GM20000 (cell line): ENCODE results near the gene PITPNC1.

Source experiments
- DNase-seq: peaks from one replicate; pipeline ENCODE4 v3.0.0; 2012; ENCODE audit warnings: low spot score
- TF ChIP-seq, protein P1 (sequence below): IDR thresholded peaks from 2 replicates; pipeline ENCODE4 v1.5.1; 2012; ENCODE audit warnings: mild to moderate bottlenecking, control low read depth; ENCODE audit errors: extremely low read depth, missing control alignments

PITPNC1 gene

DNA sequence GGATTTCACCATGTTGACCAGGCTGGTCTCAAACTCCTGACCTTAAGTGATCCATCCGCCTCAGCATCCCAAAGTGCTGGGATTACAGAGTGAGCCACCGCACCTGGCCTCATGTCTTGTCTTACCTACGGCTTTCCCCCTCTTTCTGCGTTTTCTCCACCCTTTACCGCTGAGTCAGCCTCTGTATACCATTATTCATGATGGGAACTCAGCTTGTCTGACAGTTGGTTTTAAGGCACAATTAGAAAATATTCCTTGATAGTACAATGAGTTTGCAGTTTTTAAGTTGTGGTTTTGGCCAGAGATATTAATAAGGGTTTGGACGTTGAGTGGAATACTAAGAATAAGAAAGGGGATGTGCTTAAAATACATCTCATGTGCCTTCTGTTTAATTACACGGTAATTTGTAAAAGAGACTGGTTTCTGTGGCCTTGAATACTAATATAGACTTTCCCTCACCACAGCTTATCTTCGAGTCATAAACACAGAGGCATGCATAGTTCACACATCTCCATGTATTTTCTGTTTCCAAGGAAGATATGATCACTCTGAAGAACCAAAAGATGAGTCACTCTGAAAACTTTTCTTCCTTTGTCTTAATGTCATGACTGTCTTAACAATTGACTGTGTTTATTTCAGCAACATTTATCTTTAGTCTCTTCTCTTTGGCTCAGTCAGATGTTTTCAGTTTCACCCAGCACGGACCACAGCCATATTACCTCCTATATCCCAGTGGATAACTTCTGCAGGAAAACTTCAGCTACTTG is 54.4 kb downstream of the PITPNC1 start:
- TF ChIP-seq, protein P1, sequence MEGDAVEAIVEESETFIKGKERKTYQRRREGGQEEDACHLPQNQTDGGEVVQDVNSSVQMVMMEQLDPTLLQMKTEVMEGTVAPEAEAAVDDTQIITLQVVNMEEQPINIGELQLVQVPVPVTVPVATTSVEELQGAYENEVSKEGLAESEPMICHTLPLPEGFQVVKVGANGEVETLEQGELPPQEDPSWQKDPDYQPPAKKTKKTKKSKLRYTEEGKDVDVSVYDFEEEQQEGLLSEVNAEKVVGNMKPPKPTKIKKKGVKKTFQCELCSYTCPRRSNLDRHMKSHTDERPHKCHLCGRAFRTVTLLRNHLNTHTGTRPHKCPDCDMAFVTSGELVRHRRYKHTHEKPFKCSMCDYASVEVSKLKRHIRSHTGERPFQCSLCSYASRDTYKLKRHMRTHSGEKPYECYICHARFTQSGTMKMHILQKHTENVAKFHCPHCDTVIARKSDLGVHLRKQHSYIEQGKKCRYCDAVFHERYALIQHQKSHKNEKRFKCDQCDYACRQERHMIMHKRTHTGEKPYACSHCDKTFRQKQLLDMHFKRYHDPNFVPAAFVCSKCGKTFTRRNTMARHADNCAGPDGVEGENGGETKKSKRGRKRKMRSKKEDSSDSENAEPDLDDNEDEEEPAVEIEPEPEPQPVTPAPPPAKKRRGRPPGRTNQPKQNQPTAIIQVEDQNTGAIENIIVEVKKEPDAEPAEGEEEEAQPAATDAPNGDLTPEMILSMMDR: no peak
- DNase-seq: peak; percentile 40

DNA sequence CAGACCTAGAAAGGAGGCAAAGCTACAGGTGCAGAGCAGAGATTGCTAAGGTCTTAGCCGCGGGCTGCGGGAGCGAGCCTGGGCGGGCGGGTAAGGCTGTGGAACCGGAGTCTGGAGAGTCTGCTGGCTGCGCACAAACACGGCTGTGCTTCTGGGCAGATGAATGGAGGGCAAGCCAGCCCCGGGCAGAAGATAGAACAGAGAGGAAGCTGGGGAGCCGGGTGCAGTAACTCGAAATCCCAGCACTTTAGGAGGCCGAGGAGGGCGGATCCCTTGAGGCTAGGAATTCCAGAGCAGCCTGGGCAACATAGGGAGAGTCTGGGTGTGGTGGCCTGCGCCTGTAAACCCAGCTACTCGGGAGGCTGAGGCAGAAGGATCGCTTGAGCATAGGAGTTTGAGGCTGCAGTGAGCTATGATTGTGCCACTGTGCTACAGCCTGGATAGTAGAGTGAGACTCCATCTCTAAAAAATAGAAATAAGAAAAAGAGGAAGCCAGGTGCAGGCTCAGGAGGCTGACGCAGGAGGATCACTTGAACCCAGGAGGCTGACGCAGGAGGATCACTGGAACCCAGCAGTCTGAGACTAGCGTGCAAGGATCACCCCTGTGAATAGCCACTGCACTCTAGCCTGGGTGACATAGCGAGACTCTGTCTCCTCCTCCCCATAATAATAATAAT is 56.3 kb downstream of the PITPNC1 start:
- TF ChIP-seq, protein P1: no peak
- DNase-seq: no peak

DNA sequence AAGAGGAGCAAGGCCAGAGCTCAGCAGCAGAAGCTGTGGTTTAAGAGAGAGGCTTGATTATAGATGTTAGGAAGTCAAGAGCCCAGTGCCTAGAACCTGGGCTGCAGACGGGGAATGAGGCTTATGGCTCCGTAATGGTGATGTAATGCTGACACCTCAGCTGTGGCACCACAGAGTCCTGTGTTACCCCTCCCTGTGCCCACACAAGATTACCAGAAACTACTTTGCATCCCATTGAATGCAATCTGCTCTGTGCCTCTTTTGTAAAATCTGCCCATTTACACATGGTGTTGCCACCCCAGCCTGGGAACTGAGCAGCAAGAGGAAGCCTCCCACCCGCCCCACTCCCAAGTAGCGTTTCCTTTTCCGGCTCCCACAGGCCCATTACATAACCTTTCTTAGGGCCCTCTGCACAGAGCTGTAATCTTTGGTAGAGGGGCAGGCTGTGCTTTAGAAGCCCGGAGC is 57.0 kb downstream of the PITPNC1 start:
- no peak for DNase-seq

DNA sequence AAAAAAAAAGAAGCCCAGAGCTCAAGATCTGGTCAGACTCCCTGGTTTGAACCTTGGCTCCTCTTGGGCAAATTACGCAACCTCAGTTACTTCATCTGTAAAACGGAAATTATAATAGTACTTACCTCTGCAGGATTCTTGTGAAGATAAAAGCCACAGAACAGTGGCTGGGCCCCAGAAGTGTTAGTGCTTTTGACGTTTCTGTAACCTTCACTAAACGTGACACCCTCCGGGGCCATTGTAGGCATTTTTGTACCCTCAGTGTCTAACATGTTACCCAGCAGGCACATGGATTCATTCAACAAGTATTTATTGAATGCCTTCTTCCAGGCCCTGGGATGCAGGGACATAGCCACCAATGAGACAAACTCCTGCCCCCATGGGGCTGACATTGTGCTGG is 58.0 kb downstream of the PITPNC1 start:
- DNase-seq: no peak
- TF ChIP-seq, protein P1: no peak

More for the DNA sequence above, 57.0 kb downstream of the PITPNC1 start:
- TF ChIP-seq, protein P1: no peak

DNA sequence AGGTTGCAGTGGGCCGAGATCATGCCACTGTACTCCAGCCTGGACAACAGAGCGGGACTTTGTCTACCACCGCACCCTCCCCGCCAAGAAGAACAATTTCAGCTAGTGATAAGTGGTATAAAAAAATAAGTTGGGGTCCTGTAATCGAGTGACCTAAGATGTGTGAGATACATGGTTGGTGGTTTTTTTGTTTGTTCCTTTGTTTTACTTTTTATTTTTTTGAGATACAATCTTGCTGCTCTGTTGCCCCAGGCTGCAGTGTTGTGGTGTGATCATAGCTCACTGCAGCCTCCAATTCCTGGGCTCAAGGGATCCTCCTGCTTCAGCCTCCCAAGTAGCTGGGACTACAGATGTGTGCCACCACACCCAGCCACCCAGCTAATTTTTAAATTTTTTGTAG is 58.7 kb downstream of the PITPNC1 start:
- TF ChIP-seq, protein P1: no peak

DNA sequence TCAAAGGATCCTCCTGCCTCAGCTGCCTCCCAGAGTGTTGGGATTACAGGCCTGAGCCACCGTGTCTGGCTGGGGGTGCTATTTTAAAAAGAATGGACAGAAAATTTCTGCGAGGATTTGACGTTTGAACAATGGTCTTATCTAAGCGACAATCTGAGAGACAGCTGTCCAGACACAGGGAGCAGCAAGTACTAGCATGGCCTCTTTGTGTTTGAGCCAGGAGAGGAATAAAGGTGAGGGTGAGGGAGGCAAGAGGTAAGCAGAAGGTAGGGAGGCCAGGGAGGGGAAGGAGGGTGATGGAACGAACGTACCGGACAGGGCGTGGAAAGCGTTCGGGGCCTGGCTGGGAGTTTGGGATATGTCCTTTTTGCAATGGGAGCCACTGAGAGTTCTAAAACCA is 59.2 kb downstream of the PITPNC1 start:
- TF ChIP-seq, protein P1: no peak
- DNase-seq: no peak

More for the DNA sequence above, 58.7 kb downstream of the PITPNC1 start:
- no peak for DNase-seq

DNA sequence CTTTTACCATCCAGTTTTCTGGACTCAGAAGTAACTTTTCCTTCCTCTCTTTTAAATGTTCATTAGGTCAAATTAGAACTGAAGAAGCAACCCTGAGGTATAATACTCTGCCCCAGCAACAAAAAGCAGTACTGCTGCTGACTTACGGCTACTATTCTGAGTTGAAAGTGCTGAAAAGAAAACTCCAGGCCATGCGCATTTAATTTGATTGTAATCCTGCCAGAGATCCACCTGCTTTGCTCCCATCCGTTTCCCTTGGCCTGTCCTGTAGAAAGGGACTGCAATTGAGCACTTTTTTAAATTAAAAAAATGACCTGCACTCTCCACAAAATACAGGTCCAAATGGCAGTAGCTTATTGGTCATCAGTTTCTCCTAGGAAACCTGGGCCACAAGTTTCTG is 61.6 kb downstream of the PITPNC1 start:
- DNase-seq: no peak
- TF ChIP-seq, protein P1: no peak
